HG02610 (cell line): ENCODE data around the gene GCH1.
"Not testable (repeated sequence)": the region's sequence is repeated elsewhere in the genome, so short reads cannot be mapped to it uniquely, and the experiment has no call there.

Source experiments
- ATAC-seq: cut with Tn5 transposase; IDR thresholded peaks from one replicate; pipeline ENCODE4 v1.9.1; 2021; ENCODE audit warnings: mild to moderate bottlenecking, moderate library complexity; ENCODE audit not compliant: unreplicated experiment

Gene GCH1

DNA sequence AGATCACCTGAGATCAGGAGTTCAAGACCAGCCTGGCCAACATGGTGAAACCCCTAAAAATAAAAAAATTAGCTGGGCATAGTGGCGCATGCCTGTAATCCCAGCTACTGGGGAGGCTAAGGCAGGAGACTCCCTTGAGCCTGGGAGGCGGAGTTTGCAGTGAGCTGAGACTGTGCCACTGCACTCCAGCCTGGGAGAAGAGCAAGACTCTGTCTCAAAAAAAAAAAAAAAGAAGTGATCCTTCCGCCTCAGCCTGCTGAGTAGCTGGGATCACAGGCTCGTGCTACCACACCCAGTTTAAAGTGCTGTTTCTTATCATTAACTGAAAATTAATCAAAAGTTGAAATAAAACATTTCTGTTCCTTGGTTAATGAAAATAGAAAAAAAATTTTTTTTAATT is 6.3 kb upstream of the GCH1 start:
- not testable (repeated sequence) for ATAC-seq

DNA sequence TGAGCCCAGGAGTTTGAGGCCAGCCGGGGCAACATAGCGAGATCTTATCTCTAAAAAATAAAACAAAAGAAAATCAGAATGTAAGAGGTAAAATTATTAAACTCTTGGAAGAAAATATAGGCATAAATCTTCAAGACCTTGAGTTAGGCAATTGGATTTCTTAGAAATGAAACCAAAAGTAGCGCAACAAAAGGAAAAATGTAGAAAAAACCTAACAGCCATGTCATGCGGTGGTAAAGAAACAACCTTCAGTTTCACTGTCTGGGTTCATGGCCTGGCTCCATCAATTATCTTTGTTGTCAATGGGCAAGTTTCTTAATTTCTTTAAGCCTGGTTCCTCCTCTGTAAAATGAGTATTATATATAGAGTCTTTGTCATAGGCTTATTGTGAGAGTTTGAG is 5.6 kb upstream of the GCH1 start:
- peak; percentile 55 for ATAC-seq

DNA sequence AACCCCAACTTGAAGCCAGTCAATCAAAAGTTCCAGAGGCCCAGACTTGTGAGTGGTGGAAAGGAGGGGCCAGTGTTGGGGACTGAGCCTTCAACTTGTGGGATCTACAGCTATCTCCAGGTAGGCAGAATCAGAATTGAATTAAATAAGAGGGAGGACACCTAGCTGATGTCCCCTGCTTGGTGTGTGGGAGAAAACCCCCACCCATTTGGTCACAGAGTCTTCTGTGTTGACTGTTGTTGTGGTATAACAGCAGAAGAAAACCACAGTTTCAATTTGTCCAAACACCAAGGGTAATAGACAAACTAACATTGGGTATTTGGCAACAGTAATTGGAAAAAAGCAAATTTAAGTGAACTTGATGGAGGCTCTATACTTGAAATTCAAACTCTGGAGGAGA is 3.4 kb upstream of the GCH1 start:
- no peak for ATAC-seq

DNA sequence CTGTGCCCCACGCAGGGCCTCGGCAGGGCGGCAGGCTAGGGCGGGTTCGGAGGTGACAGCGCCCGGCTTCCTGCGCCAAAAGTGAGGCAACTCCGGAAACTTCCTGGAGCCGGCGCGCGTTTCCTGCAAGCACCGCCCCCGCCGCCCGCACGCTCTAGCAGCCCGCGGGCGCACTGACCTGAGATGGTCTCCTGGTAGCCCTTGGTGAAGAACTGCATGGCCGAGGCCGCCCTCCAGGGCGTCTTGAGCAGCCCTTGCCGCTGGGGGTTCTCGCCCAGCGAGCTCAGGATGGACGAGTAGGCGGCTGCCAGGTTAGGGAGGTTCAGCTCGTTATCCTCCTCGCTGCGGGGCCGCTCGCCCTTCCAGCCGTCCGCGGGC is 494 bp downstream of the GCH1 start:
- ATAC-seq, result peak; percentile 54

DNA sequence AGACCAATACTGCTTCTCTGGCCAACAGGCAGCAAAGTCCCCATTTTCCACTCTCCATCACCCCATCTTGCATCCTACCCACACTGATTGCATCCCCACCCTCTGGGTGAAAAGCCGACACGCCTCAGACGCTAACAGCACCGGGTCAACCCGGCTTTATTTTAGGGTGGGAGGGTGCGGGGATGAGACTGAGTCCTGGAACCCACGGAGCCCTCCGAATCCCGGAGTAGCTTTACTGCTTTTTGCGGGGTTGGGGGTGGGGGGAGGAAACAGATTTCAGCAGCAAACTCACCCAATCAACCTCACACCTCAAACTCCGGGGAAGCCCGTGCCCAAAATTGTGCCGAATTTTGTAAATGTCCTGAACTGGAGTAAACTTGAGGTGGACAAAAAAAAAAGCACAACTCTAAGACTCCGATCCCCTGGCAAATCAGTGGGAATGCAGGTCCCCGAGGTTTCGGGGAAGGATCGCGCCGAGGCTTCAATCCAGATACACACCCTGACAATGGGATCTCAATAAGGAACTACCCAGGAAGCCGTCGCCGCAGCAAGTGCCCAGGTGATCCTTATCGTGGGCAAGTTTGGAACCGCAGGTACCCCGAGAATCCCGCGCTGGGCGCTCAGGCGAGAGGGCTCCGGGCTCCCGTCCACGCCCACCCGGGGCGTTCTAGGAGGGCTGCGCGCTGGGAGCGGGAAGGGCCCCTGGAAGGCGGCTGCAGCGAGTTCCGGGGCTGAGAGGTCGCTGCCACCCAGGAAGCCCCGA is 1.1 kb downstream of the GCH1 start:
- no peak for ATAC-seq

DNA sequence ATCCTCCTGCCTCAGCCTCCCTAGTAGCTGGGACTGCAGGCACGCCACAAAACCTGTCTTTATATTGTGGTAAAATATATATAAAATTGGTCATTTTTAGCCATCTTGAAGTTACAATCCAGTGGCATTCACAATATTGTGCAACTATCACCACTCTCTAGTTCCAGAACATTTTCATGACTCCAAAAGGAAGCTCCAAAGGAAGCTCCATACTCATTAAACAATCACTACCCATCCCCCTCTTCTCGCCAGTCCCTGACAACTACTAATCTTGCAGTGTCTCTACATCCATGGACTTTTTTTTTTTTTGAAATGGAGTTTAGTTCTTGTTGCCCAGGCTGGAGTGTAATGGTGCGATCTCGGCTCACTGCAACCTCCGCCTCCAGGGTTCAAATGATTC is 3.1 kb downstream of the GCH1 start:
- ATAC-seq, result no peak

DNA sequence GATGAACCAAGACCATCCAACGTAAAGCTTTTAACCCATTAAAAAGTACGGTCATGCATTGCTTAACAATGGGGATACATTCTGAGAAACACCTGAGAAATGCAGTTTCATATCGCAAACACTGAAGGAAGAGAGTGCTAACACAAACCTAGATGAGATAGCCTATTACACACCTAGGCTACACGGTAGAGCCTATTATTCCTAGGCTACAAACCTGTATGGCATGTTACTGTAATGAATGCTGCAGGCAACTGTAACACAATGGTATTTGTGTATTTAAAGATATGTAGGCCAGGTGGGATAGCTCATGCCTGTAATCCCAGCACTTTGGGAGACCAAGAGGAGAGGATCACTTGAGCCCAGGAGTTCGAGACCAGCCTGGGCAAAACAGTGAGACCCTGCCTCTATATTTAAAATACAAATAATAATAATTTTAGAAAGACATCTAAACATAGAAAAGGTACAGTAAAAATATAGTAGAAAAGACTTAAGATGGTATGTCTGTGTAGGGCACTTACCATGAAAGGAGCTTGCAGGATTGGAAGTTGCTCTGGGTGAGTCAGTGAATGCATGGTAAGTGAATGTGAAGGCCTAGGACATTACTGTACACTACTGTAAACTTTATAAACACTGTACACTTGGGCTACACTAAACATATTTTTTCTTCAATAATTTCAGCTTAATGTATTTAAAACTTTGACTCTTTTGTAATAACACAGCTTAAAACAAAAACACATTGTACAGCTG is 4.6 kb downstream of the GCH1 start:
- ATAC-seq, result not testable (repeated sequence)

DNA sequence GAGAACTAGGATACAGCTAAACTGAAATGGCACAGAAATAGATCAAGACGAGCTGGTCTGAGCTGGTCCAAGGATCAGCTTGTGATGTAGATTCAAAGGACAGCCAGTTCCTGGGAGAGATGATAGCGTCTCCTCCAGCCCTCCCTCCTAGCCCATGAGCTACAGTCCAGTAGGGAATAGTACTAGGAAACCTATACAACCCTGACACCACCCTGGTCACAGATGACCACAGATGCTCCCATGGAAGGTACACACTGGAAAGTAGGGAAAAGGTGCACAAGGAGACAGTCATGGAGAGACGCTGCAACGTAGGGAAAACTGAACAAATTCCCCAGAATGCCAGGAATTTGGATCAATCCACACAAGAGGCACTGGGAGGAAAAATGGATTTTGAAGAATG is 6.9 kb downstream of the GCH1 start:
- ATAC-seq, result no peak

DNA sequence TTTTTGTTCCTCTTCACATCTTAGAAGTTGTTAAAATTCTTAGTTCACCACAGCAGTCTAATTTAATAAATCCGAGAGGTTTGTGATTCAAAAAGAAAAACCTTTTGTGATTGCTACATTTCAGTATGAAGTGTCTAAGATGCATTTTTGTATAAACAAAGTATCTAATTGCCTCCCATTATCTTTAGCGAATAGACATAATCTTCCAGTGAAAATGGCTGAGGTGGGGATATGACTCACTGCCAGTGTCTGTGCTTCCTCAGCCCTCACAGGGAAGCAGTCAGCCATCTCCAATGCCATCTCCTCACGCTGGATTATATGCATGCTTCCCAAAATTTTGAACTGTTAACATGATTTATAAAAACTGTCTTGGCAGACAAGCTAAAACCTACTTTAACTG is 7.6 kb downstream of the GCH1 start:
- ATAC-seq, result no peak

DNA sequence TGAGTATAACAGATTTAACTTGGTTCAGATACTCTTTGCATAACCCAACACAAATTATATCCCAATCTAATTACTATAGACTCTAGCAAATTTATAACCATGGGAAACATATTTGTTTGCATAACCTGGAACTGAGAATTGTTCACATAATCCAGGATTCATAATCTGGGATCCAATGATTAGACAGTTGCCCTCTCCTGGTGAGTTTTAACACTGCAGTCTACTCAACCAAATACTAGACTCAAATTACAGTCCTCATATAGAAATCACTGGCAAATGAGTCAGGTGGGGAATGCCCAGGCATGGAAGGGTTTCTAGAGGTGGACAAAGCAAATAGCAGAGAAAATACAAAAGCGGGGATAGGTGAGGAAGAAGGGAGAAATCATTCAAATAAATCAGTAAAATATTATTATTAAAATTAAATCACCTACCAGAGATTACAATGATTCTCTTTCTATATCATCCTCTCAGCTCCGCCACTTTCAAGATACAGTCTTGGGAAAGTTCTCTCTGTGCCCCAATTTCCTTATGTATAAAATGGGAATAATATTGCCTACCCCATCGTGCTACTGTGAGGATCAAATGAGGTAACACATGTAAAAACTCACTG is 9.4 kb downstream of the GCH1 start:
- ATAC-seq, result no peak

DNA sequence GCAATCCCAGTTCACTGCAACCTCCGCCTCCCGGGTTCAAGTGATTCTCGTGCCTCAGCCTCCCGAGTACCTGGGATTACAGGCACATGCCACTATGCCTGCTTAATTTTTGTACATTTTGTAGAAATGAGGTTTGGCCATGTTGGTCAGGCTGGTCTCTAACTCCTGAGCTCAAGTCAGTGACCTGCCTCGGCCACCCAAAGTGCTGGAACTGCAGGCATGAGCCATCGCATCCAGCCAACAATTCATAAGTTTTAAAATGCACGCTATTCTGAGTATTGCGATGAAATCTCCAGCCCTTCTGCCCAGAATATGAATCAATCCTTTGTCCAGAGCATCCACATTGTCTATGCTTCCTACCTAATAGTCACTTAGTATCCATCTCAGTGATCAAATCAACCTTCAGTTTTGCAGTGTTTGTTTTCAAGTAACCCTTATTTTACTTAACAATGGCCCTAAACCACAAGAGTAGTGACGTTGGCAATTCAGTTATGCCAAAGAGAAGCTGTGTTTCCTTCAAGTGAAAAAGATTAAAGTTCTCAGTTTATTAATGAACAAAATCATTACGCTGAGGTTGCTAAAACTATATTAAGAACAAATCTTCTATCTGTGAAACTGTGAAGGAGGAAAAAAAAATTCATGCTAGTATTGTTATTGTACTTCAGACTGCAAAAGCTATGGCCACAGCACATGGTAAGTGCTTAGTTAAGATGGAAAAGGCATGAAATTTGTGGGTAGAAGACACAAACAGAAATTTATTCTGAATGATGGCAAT is 11.0 kb downstream of the GCH1 start:
- no peak for ATAC-seq

DNA sequence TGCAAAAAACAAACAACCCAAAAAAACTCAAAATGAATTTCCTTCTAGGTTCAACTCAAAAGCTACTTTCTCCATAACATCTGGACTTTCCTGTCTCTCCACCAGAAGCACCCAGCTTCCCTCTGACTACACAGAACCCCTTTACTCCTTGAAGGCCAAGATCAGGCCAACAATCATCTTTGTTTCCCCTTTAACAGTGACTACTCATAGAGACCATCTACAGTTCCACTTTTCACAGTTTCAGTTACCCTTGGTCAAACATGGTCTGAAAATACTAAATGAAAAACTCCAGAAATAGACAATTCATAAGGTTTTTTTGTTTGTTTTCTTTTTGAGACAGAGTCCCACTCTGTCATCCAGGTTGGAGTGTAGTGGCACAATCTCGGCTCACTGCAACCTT is 11.8 kb downstream of the GCH1 start:
- ATAC-seq, result peak; percentile 87

DNA sequence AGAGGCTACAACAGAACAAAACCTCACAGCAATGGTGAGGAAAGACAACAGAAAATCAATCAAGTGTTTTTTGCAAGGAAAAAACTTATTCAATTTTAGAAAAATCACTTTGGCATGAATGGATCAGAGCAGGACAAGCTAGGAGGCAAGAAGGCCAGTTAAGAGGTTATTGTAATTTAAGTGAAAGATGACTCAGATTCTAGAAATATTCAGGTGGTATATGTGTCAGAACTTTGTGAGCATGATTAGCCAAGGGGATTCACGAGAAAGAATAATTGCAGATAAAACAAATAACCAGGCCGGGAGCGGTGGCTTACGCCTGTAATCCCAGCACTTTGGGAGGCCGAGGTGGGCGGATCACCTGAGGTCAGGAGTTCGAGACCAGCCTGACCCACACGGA is 12.7 kb downstream of the GCH1 start:
- ATAC-seq, result no peak

DNA sequence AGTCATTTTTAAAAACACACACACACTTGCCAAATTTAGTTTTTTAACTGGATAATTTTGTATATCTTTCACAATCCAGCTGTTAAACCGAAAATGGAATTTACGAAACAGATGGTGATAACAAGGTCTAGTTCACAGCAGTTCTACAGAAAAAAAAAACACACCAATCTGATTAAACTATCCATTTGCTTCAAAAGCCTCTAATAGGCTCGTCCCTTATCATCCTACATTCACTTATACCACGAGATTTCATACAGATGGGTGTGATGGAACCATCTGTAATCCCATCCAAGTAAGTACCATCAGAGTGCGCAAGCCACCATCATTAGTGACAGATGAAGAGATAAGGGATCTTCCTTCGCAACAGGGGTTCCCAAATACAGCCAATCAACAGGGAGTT is 20.1 kb downstream of the GCH1 start:
- ATAC-seq, result no peak

DNA sequence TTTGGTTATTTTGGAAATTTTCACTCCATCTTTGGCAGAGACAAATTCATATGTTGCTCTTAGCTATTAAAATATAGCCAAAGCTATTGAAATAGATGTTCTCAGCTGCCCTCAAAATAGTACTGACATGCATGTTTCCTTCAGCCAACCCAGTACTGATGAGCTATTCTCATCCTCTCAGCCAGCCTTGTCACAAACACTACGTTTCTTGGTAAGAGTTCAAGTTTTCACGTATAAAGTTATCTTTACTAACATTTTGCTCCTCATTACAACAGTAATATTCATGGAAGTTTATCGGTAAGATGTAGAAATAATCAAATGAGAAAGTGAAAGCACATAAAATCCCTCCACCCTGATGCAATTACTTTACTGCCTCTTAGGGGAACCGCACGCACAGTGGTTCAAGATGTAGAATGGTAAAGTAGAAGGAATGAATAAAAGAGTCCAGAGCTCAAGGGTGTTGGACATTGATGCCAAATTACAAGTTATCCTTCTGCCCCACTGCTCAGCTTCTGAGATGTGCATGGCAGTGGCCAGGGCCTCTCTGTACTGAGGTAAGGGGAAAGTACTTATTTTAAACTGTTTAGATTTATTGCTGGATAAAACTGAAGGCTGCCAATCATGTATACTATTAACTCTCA is 20.7 kb downstream of the GCH1 start:
- peak; percentile 40 for ATAC-seq

DNA sequence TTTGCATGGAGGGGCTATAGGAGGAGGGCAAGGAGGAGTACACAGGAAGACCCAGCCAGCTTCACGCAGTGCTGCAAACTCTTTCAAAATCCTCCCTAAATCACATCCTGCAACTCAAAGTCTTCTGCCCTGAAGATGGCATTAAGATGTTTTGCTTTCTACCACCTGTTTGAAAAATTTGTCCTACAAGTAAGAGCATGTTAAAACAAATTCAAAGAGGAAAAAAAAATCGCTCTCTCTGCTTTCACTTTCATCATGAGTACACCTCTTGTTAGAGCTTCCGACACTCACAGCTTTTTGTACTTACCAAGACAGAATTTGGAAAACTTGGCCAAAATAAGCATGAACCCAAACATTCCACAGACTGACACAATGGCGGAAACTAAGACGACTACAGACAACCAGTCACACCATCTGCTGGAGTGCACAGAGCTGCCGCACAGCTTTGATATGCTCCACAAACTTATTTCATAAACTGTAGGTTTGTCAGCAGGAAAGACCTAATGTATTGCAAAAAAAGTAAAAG is 21.3 kb downstream of the GCH1 start:
- peak; percentile 55 for ATAC-seq

DNA sequence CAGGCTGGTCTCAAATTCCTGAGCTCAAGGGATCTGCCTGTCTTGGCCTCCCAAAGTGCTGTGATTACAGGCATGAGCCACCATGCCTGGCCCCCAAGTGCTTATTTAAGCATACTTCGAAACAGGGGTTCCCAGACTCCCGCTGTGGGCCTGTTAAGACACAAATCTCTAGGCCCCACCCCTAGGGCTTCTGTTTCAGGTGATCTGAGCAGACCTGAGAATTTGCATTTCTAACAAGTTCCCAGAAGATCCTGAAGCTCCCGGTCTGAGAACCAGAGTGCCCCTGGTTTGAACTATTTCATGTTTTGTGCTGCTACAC is 25.0 kb downstream of the GCH1 start:
- no peak for ATAC-seq

DNA sequence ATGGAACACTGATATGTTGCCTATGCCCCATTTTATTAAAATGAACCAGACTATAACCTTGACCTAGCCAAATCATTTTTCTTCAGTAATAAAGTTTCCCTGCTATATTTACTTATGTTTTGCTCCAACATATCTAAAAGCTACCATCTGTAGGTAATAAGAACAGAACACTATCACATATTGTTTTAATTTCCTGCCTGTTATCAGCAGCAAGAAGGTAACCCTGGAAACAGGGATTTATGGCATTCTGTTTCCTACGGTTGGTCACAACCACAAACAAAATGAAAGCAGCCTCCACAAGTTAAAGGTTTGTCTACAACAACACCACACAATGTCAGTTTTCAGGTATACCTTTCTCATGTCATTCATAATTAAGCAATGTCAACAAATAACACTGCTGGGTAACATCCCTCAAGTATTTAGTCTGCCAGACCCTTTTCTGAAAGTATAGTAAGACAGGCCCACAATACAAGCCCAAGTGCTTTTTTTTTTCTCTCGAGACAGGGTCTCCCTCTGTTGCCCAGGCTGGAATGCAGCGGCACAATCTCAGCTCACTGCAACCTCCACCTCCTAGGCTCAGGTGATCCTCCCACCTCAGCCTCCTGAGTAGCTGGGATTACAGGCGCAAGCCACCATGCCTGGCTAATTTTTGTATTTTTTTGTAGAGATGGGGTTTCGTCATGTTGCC is 25.5 kb downstream of the GCH1 start:
- no peak for ATAC-seq

DNA sequence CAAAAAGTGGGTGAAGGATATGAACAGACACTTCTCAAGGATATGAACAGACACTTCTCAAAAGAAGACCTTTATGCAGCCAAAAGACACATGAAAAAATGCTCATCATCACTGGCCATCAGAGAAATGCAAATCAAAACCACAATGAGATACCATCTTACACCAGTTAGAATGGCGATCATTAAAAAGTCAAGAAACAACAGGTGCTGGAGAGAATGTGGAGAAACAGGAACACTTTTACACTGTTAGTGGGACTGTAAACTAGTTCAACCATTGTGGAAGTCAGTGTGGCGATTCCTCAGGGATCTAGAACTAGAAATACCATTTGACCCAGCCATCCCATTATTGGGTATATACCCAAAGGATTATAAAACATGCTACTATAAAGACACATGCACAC is 27.0 kb downstream of the GCH1 start:
- not testable (repeated sequence) for ATAC-seq
